ENCODE data around the gene EXOC4. TPM values are rescaled to one million over a fixed set of nuclear protein-coding genes. Genes with fewer than 3 reads are reported as not detected.

EXOC4 gene
- total and polyA plus RNA-seq, 2 of the 13 experiments (the other 11 are each of a cell fraction or from before 2014, with no cell fraction given), result 22.5 to 39.0 TPM

GRCh38 chr7:133983685-133984419, 731.0 kb downstream of the EXOC4 start:
- FAIRE-seq (no peak), DNase-seq (ENCODE audit: low spot score) (no peak), ATAC-seq (no peak)
- in situ Hi-C loops (cut with HindIII; ENCODE audit: extremely low pct_ligation_motif_present, low pct_unique_long_range_greater_than_20kb) (no loop called here), intact Hi-C loops (cut with micrococcal nuclease; ENCODE audit: unreplicated experiment) (loop anchor here (10.0 kb wide), 2 partner anchors 119 to 1521 kb away; no protein-coding TSS in a partner anchor)
- 82% methylated on average over 6 of the region's 6 CpGs for WGBS (ENCODE audit: low lambda C conversion rate)
- H3K9ac ChIP-seq (ENCODE audit: insufficient read depth, low read depth, low read length), result no peak overlapping the region
- H3K4me1 ChIP-seq (ENCODE audit: insufficient read depth, low read length), result no peaks in the 10 kb centered on the region
- H3K27ac ChIP-seq (ENCODE audit: extremely low read length, insufficient read depth, low read length), result no peak overlapping the region
- no peak overlapping the region for H2AFZ ChIP-seq (ENCODE audit: low read length)
- no peaks in the 10 kb centered on the region for H3K79me2 ChIP-seq (ENCODE audit: insufficient read depth, low read length)
- no peaks in the 10 kb centered on the region for H3K9me3 ChIP-seq (ENCODE audit: low read length)
- H4K20me1 ChIP-seq (ENCODE audit: insufficient read depth, low read length), result no peaks in the 10 kb centered on the region
- CTCF ChIA-PET (ENCODE audit: low intra/inter-chr PET ratio, low total read pairs), result no interaction called here
- no peak overlapping the region for H3K4me2 ChIP-seq (ENCODE audit: low read depth, low read length)
- H3K27me3 ChIP-seq (ENCODE audit: control insufficient read depth in 1 of 2, insufficient read depth in 2 of 2, low read length in 2 of 2), result no peaks in the 10 kb centered on the region
- no peak overlapping the region for H3K4me3 ChIP-seq (replicated peaks in 1 of 3; ENCODE audit: insufficient read depth in 1 of 3, low read depth in 2 of 3, low read length in 3 of 3)
- POLR2A ChIA-PET, result no interaction called here
- BruUV-seq (replicated peaks), result no TSS peak
- H3K36me3 ChIP-seq (replicated peaks in 1 of 2; ENCODE audit: control insufficient read depth in 1 of 2, insufficient read depth in 2 of 2, low read length in 2 of 2), result no peaks in the 10 kb centered on the region
- no peak for TF ChIP-seq ZNF777 (CRISPR knock-in tag; IDR thresholded peaks at IDR 0.05)
- TF ChIP-seq ATF7-NPFF (CRISPR knock-in tag; IDR thresholded peaks at IDR 0.05; ENCODE audit: low read depth), result no peak
- no peak for TF ChIP-seq POGZ (CRISPR knock-in tag; IDR thresholded peaks at IDR 0.05)
- TF ChIP-seq ZNF567 (CRISPR knock-in tag; IDR thresholded peaks at IDR 0.05; ENCODE audit: borderline replicate concordance), result no peak
- TF ChIP-seq PREB (CRISPR knock-in tag; IDR thresholded peaks at IDR 0.05), result no peak
- no peak for TF ChIP-seq TCF12 (IDR thresholded peaks at IDR 0.05)
- no peak for TF ChIP-seq TCF12 (CRISPR knock-in tag; IDR thresholded peaks at IDR 0.05)
- no peak for TF ChIP-seq ZNF432 (CRISPR knock-in tag; IDR thresholded peaks at IDR 0.05; ENCODE audit: borderline replicate concordance)
- TF ChIP-seq ZBTB21 (CRISPR knock-in tag; IDR thresholded peaks at IDR 0.05), result no peak
- no peak for TF ChIP-seq CENPT (CRISPR knock-in tag; IDR thresholded peaks at IDR 0.05; ENCODE audit: low read depth)
- TF ChIP-seq NR0B2 (CRISPR knock-in tag; IDR thresholded peaks at IDR 0.05), result no peak
- no peak for TF ChIP-seq LCORL (IDR thresholded peaks at IDR 0.05)
- no peak for TF ChIP-seq LCORL (CRISPR knock-in tag; IDR thresholded peaks at IDR 0.05)
- TF ChIP-seq GPN1 (CRISPR knock-in tag; IDR thresholded peaks at IDR 0.05; ENCODE audit: borderline replicate concordance), result no peak
- TF ChIP-seq, protein P1, sequence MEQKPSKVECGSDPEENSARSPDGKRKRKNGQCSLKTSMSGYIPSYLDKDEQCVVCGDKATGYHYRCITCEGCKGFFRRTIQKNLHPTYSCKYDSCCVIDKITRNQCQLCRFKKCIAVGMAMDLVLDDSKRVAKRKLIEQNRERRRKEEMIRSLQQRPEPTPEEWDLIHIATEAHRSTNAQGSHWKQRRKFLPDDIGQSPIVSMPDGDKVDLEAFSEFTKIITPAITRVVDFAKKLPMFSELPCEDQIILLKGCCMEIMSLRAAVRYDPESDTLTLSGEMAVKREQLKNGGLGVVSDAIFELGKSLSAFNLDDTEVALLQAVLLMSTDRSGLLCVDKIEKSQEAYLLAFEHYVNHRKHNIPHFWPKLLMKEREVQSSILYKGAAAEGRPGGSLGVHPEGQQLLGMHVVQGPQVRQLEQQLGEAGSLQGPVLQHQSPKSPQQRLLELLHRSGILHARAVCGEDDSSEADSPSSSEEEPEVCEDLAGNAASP (CRISPR knock-in tag; IDR thresholded peaks at IDR 0.05; ENCODE audit: borderline replicate concordance), result no peak
- TF ChIP-seq ARID3A (IDR thresholded peaks at IDR 0.05; ENCODE audit: low read depth, low read length), result no peak
- TF ChIP-seq ZFP36L2 (CRISPR knock-in tag; IDR thresholded peaks at IDR 0.05), result no peak

Measured in HepG2 (cell line).